ENCODE data around the gene FAM234A.

The FAM234A gene

DNA sequence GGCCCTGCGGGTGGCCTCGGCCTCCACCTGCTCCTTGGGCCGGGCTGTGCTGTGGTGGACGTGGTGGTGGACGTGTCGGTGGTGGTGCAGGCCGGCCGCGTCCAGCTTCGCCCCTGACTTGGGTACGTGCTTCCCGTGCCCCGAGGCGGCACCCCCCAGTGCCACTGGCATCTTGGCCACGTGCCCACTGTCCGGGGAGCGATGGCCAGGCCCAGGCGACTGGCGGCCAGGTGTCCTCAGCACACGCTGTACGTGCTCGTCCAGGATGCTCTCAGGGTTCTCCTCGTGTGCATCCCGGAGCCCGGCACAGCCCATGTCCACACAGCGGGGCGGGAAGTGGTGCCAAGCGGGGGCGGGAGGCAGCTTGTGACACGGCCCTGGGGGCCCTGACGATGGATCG is 63.2 kb downstream of the FAM234A start:
- H3K9me3 ChIP-seq (ENCODE audit: severe bottlenecking): no peaks in the 10 kb centered on the region
- no peak overlapping the region for H3K4me3 ChIP-seq (ENCODE audit: low read depth, low read length)
- peaks cover 34% of the 10 kb centered on the region for H3K36me3 ChIP-seq
- TF ChIP-seq, protein P1, sequence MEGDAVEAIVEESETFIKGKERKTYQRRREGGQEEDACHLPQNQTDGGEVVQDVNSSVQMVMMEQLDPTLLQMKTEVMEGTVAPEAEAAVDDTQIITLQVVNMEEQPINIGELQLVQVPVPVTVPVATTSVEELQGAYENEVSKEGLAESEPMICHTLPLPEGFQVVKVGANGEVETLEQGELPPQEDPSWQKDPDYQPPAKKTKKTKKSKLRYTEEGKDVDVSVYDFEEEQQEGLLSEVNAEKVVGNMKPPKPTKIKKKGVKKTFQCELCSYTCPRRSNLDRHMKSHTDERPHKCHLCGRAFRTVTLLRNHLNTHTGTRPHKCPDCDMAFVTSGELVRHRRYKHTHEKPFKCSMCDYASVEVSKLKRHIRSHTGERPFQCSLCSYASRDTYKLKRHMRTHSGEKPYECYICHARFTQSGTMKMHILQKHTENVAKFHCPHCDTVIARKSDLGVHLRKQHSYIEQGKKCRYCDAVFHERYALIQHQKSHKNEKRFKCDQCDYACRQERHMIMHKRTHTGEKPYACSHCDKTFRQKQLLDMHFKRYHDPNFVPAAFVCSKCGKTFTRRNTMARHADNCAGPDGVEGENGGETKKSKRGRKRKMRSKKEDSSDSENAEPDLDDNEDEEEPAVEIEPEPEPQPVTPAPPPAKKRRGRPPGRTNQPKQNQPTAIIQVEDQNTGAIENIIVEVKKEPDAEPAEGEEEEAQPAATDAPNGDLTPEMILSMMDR (IDR thresholded peaks at IDR 0.05; ENCODE audit: low read depth, low read length): no peak
- DNase-seq: no peak
- H3K27ac ChIP-seq: no peak overlapping the region
- H3K27me3 ChIP-seq (ENCODE audit: insufficient read depth, low read depth, severe bottlenecking): no peaks in the 10 kb centered on the region

- Histone ChIP-seq H3K27me3 (ENCODE audit: insufficient read depth, low read depth, severe bottlenecking) (no peaks in the 10 kb centered on the region), H3K9me3 (ENCODE audit: severe bottlenecking) (no peaks in the 10 kb centered on the region), H3K4me3 (ENCODE audit: low read depth, low read length) (no peak overlapping the region), H3K36me3 (peaks cover 36% of the 10 kb centered on the region), H3K27ac (no peak overlapping the region)
- TF ChIP-seq, protein P1 (IDR thresholded peaks at IDR 0.05; ENCODE audit: low read depth, low read length): no peak
- DNase-seq: no peak
These were observed 66.6 kb downstream of the FAM234A start for GRCh38 chr16:301235-301634.

- Histone ChIP-seq H3K27ac (no peak overlapping the region), H3K9me3 (ENCODE audit: severe bottlenecking) (no peaks in the 10 kb centered on the region), H3K4me3 (ENCODE audit: low read depth, low read length) (no peak overlapping the region), H3K27me3 (ENCODE audit: insufficient read depth, low read depth, severe bottlenecking) (no peaks in the 10 kb centered on the region), H3K36me3 (peaks cover 35% of the 10 kb centered on the region)
- TF ChIP-seq, protein P1 (IDR thresholded peaks at IDR 0.05; ENCODE audit: low read depth, low read length): no peak
- DNase-seq: no peak
These were observed 67.3 kb downstream of the FAM234A start for GRCh38 chr16:301950-302349.

GRCh38 chr16:303760-304505 is 69.3 kb downstream of the FAM234A start:
- no peaks in the 10 kb centered on the region for H3K9me3 ChIP-seq (ENCODE audit: severe bottlenecking)
- TF ChIP-seq, protein P1 (IDR thresholded peaks at IDR 0.05; ENCODE audit: low read depth, low read length): peak; percentile 32; the same call in 1 of the 2 replicates
- H3K4me3 ChIP-seq (ENCODE audit: low read depth, low read length): no peak overlapping the region
- H3K27ac ChIP-seq: no peak overlapping the region
- peaks cover 40% of the 10 kb centered on the region for H3K36me3 ChIP-seq
- H3K27me3 ChIP-seq (ENCODE audit: insufficient read depth, low read depth, severe bottlenecking): no peaks in the 10 kb centered on the region
- DNase-seq: no peak

GRCh38 chr16:305916-306626 is 71.5 kb downstream of the FAM234A start:
- TF ChIP-seq, protein P1 (IDR thresholded peaks at IDR 0.05; ENCODE audit: low read depth, low read length): no peak
- Histone ChIP-seq H3K27ac (no peak overlapping the region), H3K27me3 (ENCODE audit: insufficient read depth, low read depth, severe bottlenecking) (no peaks in the 10 kb centered on the region), H3K9me3 (ENCODE audit: severe bottlenecking) (no peaks in the 10 kb centered on the region), H3K4me3 (ENCODE audit: low read depth, low read length) (no peak overlapping the region), H3K36me3 (peaks cover 41% of the 10 kb centered on the region)
- DNase-seq: no peak

Data from WERI-Rb-1 (cell line).